Gastroesophageal sphincter (tissue), 3 donors: ENCODE data around the gene TMCC1.

Source experiments
- POLR2A ChIP-seq, 2 donors: fragments of 450-650 bp; IDR thresholded peaks; one replicate each; pipeline ENCODE4 v1.6.1; 2017; ENCODE audit warnings: antibody characterized with exemption in 2 of 2, mild to moderate bottlenecking in 2 of 2, moderate library complexity in 1 of 2
- TF ChIP-seq, protein P1 (sequence below), 4 experiments: fragments of 200-600 bp in 2 of 4; fragments of 450-650 bp in 2 of 4; sonication (generic) in 1 of 4; IDR thresholded peaks; one replicate each; pipeline ENCODE4 v1.5.1; 2017 to 2019; ENCODE audit warnings: antibody characterized with exemption in 4 of 4, mild to moderate bottlenecking in 2 of 4, moderate library complexity in 2 of 4

DNA sequence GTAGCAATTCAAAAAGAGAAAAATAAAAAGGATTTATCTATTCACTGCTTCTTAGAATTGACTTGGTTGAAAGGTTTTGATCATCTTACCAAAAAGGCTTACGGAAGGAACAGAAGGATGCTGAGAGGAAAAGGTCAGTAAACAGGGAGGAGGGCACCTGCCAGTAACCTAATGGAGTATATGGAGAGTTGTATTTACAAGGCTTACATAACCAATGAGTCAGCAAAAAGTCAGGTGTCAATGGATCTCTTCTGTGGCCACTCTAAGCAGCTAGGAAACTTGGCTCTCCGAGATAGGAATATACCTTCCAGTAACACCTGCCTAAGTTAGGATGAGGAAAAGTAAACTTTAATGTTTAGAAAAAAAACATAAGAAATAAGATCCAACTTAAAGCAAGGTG lies 206.6 kb downstream of the TMCC1 start:
- TF ChIP-seq POLR2A (IDR thresholded peaks at IDR 0.05) = no peak
- TF ChIP-seq, protein P1, sequence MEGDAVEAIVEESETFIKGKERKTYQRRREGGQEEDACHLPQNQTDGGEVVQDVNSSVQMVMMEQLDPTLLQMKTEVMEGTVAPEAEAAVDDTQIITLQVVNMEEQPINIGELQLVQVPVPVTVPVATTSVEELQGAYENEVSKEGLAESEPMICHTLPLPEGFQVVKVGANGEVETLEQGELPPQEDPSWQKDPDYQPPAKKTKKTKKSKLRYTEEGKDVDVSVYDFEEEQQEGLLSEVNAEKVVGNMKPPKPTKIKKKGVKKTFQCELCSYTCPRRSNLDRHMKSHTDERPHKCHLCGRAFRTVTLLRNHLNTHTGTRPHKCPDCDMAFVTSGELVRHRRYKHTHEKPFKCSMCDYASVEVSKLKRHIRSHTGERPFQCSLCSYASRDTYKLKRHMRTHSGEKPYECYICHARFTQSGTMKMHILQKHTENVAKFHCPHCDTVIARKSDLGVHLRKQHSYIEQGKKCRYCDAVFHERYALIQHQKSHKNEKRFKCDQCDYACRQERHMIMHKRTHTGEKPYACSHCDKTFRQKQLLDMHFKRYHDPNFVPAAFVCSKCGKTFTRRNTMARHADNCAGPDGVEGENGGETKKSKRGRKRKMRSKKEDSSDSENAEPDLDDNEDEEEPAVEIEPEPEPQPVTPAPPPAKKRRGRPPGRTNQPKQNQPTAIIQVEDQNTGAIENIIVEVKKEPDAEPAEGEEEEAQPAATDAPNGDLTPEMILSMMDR (IDR thresholded peaks at IDR 0.05) = no peak
